GM21619 (cell line): ENCODE data around the gene ZNF566.

Experiments
- ATAC-seq: cut with Tn5 transposase; IDR thresholded peaks from one replicate; pipeline ENCODE4 v1.9.1; 2021; ENCODE audit not compliant: unreplicated experiment

Gene ZNF566

DNA sequence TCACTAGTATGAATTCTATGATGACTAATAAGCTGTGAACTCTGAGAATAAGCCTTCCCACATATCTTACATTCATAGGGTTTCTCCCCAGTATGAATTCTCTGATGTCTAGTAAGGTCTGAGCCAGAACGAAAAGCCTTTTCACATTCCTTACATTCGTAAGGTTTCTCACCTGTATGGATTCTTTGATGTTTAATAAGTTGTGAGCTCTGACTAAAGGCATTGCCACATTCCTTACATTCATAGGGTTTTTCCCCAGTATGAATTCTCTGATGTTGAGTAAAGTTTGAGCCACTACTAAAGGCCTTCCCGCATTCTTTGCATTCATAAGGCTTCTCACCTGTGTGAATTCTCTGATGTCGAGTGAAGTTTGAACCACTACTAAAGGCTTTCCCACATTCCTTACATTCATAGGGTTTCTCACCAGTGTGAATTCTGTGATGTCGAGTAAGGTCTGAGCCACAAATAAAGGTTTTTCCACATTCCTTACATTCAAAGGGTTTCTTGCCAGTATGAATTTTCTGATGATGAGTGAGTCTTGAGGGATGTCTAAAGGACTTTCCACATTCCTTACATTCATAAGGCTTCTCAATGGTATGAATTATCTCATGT, 40.2 kb downstream of the ZNF566 start:
- no peak for ATAC-seq

DNA sequence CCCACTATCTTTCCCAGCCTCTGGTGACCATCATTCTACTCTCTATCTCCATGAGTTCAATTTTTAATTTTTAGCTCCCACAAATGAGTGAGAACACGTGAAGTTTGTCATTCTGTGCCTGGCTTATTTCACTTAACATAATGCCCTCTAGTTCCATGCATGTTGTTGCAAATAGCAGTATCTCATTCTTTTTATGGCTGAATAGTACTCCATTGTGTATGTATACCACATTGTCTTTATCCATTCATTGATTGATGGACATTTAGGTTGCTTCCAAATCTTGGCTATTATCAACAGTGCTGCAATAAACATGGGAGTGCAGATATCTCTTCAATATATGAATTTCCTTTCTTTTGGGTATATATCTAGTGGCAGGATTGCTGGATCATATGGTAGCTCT, 48.0 kb downstream of the ZNF566 start:
- ATAC-seq: no peak

DNA sequence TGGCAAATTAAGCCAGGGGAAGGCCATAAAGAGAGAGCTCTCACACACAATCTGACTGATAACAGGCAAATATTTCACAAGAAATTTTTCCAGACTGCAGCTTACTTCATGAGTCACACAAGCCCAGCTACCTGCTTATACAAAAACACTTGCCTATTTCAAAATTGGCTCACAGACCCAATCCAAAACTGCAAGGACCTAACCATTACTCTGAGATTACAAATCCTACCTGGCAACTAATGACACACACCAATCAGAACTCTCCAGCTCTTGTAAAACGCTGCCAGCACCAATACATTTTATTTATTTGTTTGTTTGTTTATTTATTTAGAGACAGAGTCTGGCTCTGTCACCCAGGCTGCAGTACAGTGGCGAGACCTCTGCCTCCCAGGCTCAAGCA, 52.8 kb downstream of the ZNF566 start:
- no peak for ATAC-seq

DNA sequence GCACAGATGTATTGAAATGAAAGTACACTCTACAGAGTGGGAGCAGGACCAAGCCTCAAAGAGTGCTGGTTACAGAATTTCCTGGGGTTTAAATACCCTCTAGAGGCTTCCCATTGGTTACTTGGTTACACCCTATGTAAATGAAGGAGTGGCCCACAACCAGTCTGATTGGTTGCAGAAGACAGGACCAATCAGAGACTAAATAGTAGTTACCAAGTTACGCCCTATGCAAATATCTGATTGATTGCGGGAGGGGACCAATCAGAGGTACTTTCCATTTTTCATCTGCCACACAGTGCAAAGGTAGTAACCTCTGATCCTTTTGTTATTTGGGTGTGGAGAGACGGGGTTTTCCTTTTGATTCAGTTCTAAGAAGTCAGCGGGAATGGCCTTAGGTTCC, 65.4 kb downstream of the ZNF566 start:
- no peak for ATAC-seq

DNA sequence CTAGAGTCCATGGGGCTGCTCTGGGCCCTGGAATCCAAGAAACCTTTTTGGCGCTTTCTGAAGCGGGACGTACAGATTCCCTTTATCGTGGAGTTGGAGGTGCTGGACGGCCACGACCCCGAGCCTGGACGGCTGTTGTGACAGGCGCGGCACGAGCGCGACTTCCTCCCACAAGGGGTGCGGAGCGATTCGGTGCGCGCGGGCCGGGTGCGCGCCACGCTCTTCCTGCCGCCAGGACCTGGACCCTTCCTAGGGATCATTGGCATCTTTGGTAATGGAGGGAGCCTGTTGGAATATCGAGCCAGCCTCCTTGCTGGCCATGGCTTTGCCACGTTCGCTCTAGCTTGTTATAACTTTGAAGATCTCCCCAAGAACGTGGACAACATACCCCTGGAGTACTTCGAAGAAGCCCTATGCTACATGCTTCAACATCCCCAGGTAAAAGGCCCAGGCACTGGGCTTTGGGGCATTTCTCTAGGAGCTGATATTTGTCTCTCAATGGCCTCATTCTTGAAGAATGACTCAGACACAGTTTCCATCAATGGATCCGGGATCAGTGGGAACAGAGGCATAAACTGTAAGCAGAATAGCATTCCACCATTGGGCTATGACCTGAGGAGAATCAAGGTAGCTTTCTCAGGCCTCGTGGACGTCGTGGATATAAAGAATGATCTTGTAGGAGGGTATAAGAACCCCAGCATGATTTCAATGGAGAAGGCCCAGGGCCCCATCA, 67.4 kb downstream of the ZNF566 start:
- ATAC-seq: no peak

DNA sequence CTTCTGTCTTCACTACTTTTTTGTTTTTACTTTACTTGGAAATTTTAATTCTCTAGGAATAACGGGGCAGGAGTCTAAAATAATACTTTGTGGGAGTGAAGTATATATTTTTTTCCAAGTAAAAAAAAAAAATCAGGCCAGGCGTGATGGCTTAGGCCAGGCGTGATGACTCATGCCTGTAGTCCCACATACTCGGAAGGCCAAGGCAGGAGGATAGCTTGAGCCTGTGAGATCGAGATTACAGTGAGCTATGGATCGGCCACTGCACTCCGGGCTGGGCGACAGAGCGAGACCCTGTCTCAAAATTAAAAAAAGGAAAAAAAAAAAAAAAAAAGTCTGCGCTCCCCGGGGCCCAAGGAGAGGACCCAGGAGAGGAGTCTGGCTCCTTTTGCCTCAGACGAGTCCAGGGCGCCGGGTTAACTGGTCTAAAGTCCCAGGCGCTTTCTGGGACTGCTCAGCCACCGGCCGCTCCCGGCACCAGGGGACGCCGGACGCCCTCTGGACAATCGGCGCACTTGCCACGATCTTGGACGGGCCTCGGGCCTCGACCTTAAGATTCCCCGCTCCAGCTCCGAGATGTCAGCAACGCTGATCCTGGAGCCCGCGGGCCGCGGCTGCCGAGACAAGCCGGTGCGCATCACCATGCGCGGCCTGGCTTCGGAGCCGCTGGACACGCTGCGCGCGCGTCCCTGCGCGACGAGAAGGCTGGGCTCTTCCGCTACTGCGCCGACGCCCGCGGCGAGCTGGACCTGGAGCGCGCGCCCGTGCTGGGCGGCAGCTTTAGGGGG, 68.2 kb downstream of the ZNF566 start:
- no peak for ATAC-seq

DNA sequence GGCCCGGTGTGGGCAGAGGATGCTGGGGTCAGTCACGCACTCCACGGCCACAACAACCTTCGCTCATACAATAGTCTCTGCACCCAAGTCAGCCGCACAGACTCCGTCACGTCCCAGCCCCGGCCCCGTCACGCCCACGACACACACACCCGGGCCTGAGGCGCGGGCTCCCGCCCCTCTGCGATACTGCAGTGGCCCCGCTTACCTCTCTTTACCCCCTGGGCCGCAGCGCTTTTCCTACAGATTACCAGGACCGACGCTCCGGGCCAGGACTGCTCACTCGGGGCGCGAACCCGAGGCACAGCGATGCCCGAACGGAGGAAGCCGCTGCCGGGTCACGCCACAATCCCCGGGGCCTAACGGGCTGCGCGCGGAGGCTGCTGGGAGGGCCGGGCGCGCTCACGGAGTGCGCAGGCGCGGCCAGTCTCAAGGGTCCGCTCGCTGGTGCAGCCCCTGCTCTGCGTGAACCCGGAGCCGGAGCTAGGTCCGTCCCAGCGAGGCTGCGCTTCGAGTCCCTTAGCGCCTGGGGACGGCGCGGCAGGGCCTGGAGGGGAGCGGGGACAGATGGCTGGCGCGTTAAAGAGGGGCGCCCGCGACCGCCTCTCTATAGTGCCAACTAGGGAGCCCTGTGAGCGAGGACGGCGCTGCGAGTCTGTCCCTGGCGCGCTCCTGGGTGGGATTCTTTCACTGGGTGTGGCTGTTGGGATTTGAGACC, 70.9 kb downstream of the ZNF566 start, which contains the start of gene ZFP82:
TSS of gene ZFP82 (minus strand) at position 358 of the 715 bp plus-strand sequence. CDS start 8,855 bp downstream, outside the sequence.
- peak; percentile 81 for ATAC-seq

DNA sequence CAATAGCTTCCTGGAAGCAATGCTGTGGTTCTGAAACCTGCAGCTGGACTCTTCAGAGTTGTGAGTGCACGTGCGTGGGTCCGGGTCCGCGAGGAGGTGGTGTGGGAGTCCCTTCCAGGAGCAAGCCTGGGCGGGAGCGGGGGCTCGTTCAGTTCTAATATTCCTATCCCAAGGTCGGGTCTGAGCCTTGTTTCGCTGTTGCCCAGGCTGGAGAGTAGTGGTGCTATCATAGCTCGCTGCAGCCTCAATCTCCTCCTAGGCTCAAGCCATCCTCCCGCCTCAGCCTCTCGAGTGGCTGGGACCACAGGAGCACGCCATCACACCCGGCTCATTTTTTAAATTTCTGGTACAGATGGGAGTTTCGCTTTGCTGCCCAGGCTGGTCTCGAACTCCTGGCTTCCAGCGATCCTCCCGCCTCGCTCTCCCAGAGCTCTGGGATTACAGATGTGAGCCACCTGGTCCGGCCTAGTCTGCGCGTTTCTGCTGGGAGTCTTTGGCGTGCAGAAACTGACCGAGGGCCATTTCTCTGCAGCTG, 71.5 kb downstream of the ZNF566 start:
- peak; percentile 8 for ATAC-seq

DNA sequence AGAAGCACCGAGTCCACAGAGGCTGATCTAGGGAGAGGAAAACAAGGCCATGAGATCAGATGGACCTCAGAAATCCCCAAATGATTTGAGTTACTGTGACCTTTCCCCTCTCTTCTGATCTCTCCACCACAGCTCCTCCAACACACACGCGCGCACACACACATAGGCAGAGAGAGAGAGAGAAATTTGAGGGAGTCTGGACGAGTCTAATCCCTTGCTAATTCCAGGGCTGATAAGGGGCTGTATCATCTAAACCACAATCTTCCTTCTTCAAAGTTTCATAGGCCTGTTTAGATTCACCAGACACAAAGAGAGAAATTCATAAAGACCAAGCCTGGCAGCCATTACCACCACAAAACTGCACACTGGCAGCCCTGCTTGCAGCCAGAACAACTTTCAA, 79.5 kb downstream of the ZNF566 start:
- ATAC-seq: no peak

DNA sequence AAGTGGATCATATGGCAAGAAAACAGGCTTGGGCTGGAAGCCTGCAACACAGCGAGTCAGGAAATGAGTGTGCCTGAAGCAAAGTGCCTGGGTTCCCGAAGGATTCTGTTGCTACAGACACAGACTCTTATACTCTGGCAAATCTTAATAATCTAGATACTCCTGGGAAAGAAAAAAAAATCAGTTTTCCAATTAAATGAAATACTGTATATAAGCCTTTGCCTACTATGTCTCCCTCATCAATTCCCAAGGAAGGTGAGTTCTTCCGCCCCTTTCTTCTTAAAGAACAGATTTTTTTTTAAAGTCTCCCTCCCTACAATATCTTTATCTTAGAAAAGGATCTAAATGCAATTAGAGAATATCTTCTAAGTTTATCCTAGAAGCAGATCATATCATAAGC, 81.3 kb downstream of the ZNF566 start:
- ATAC-seq: no peak

DNA sequence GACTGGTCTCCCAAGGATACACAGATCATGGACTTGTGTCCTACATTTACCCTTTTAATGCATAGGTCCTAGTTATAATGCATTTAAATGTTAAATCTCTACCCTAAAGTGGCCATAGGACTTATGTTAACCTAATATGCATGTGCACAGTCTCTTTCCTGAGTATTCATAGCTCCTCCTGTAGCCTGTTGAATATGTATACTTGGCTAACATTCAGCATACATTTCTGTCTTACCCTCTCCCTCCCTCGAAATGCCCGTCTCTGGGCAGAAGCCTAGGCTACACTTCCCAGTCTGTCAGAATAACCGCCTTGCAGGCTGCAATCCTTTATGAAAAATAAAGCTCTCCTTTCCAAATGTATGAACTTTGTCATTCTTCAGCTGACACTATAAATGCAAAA, 84.9 kb downstream of the ZNF566 start:
- no peak for ATAC-seq

DNA sequence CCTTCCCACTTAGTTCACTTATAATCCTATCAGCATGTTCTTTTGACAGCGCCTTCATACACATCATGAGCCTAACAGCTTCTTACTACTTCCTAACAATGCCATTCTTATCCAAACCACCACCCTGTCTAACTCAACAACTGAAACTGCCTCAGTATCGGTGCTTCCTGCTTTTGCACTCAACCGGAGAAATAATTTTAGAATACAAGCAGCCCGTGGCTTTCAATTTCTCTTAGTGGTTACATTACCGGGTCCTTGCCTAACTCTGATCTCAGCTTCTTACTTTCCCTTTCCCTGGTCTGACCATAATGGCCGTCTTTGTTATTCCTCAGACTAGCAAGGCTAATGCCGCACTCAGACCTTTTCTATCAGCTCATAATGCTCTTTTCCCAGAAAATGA, 87.9 kb downstream of the ZNF566 start:
- no peak for ATAC-seq

DNA sequence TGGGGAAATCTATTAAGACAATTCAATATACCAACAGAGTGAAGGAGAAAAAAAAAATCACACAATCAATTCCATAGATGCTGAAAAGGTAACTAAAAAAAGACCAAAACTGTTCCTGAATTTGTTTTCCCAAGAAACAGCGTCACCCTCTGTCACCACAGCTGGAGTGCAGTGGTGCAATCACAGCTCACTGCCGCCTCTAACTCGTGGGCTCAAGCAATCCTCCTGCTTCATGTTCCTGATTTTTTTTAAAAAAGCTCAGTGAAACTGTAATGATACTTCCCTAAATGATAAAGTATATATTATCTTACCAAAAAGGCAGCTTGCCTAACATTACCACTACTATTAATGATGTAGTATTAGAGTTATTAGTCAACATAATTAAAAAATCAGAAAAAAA, 90.8 kb downstream of the ZNF566 start:
- ATAC-seq: no peak
